Suppressor macrophage treated with lipopolysaccharide for 1 hour (primary cell): ENCODE results near the gene UGCG.
"Not testable (repeated sequence)": the region's sequence is repeated elsewhere in the genome, so short reads cannot be mapped to it uniquely, and the experiment has no call there.

Source experiments
- DNase-seq, 3 donors: peaks; one replicate each; pipeline ENCODE4 v3.0.0-alpha.2; 2020 to 2022

Gene UGCG

DNA sequence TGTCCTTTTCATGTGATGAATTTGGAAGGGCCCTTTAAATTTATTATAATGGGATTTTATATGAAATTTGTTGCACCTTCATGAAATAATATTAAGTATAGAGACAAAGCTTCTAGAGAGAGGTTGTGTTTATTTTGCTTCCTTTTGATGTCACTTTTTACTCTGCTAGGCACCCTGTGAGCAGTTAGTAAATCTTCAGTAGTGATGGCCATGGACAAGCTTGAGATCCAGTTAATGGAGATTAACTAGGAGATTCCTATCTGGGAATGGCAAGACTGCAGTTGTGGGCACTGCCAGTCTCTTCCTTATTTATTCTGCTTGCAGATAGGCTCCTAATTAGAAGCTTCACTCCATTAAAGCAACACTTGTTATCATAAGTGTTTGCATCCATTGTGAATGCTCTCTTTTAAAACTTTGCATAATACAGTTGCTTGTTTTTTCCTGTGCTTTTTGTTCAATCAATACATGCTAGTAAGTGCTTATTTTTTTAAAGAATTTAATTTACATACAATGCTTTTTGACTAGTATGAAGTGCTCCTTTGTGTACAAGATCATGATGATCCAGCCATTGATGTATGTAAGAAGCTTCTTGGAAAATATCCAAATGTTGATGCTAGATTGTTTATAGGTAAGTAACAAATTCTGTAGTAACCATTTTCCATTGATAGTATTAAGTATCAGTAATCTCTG is 25.9 kb downstream of the UGCG start:
- no peak for DNase-seq

DNA sequence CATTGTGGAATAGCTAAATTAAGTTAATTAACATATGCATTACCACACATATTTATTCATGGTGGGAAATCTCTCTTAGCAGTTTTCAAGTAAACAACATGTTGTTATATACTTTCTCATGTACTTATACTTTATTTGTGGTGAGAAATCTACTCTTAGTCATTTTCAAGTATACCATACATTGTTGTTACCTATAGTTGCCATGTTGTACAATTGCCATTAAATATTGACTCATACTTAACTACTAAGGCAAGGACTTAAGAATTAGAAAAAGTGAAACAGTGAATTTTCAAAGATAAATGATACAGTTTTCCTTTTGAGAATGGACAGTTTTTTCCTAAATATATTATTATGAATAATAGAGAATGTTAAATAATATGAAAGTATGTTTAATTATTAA is 27.7 kb downstream of the UGCG start:
- no peak for DNase-seq

DNA sequence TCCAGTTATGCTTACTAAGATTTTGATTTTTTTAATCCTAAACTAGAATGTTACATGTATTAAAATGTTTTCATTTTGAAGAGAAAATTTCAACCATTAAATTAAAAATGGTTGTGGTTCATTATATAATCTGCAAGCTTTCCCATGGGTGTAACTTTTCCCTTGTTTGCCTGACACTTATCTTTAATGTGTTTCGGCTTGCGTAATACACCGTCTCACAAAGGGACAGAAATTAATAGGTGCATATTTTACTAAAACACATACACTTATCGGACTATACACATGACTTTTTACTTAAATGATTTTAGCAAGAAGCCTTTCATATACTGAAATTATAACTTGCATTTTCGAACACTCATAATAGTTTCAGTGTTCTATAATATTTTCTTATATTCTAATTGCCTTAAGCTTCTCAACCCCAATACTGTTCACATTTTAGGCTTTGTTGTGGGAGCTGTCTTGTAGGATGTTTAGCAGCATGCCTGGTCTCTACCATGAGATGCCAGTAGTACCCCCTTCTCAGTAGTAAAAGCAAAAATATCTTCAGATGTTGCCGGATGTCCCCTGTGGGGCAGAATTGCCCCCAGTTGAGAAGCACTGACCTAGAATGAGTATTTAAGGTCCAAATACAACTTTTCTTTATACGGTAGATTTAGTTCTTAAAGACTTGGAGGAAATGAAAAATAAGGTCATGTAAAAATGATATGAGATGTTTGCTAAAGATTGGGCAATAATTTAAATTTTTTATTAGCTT is 28.6 kb downstream of the UGCG start:
- DNase-seq = no peak

DNA sequence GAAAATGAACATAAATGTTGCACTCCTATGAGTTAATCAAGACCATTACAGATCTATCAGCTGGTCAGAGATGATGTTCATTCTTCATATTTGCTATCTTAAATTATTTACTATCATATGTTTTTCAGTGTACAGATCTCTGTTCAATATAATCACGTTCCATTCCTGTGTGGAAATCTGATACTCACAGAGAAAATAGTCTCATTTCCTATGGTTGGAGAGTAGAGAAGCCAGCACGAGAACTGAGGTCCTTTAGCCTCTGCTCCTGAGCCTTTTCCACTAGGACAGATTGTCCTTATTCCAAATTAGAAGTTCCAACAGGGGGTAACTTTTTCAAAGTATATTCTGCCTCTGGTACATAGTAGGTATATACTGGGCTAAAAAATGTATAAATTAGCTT is 29.2 kb downstream of the UGCG start:
- DNase-seq = no peak

DNA sequence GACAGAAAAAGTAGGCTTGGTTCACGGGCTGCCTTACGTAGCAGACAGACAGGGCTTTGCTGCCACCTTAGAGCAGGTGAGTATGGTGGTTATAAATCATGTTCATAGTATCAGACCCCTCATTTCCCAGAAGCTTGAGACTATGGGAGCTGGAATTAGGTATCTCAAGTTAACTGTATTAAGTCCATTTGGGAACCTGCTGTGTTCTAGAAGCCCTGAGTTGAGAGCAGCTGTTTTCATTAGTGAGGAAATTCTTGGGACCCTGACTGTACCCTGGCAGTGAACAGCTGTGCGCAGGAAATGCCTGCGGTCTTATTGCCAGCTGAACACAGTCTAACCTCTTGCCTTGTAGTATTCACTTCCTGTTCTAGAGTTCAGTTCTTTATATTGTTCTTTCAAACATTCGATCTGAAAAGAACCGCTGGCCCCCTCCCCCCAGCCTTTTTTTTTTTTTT is 29.8 kb downstream of the UGCG start:
- DNase-seq = peak; percentile 63 to 75 (median 71)

DNA sequence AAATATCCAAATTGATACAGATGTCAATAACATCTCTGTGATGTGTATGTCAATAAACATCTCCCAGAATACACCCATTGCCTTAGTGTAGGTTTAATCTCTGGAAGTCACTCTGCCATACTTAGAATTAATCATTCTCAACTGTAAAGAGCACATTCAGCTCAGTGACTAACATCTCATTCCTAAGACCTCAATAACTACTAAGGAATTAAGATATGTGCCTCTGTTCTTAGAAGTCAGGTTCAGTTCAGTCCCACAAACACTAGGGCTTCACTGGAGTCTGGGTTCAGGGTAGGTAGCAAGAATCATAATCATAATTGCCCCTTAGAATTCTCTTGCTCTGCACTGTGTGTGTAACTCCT is 31.7 kb downstream of the UGCG start:
- DNase-seq = no peak

DNA sequence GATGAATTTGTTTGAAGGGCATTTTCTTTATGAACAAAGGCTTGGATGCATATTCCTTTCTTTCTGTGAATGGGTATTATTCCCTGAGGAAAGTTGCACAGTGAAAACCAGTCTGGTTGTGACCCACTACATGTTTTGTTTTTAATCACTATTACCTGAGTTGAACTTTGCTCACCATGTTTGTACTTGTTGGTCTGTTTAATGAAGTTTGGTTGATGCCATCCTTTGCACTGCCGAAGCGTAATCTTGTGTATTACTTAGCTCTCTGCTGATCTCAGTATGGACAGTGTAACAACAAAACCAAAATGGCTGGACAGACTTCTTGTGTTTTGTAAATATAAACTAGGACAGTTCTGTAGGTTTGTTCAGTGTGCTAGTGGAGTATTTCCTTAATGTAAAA is 38.1 kb downstream of the UGCG start:
- no peak for DNase-seq

DNA sequence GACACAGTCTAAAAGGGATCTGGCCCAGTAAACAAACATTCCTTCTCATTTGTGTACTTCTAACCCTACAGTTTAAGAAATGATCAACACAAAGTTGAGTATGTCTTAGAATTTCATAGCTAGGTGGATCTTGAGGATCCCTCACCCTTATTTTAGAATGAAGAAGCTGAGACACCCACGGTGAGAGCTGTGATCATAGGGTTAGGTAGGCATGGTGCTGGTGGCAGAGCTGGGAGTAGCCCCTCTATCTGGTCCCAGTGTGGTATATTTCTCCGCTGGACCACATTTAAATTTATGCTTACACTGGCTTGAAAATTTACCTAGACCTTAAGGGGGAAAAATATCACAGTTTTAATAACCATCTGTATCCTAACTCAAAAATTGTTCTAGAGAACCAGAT is 39.8 kb downstream of the UGCG start:
- no peak for DNase-seq

DNA sequence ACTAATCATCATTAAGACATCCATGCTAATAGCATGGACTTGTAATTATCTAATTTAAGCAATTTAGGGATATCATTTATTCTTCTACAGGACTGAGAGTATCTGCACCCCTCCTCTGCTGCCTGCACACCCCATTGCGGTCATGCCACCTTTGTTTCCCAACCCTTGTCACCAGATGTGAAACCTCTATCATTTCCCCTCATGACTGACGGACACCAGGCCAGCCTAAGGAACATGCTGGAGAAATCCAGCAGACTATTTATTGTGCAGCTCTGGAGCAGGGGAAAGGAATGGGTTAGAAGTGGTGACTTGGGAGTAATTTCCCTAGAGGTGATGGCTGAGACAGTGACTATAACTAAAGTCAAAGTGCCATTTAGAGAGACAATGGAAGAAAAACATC is 40.7 kb downstream of the UGCG start:
- peak in 2 of 3 donors; percentile 27 to 31 for DNase-seq

DNA sequence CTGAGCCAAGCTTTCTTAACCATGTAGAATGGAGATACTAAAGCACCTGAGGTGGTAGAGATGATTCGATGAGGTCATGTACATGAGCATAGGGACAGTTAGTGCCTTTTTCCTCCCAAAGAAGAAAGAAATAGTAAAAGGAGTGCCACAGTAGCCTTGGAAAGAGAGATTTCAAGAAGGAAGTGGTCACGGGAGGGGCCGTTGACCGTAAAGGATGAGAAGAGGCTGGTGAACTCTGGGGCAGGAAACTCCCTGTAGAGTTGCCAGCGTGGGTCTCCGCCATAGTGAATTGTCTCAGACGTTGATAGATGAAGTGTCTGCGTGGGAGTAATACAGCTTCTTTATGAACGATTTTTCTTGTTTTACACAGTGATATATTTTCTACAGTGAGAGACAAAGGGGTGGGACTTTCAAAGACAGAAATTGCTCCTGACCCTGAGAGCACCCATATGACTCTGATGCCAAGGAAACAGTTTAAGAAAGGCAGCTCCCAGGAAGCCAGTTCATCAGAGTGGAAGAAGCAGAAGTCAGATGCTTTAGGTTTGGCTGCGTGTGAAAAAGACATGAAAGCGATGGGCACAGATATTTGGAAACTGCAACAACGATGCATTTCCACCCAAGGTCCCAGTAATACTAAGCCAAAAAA is 41.3 kb downstream of the UGCG start:
- peak; percentile 93 to 98 (median 93) for DNase-seq

DNA sequence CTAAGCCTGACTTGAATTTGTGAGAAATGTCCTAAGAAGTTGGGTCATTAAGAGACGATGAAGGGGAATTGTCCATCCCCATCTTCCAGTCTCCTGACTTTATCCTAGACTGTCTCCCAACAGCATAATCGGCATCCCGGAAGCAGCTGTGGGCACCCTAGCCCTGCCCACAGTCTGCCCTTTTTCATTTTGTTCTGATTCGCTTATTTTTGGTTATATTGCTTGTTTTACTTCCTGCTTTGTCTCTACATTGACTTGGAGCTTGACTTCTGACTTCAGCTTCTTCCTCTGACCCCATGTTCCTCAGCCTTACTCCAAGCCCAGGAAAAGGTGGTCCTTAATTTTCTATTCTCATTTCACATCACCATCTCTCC is 41.8 kb downstream of the UGCG start:
- DNase-seq = no peak

DNA sequence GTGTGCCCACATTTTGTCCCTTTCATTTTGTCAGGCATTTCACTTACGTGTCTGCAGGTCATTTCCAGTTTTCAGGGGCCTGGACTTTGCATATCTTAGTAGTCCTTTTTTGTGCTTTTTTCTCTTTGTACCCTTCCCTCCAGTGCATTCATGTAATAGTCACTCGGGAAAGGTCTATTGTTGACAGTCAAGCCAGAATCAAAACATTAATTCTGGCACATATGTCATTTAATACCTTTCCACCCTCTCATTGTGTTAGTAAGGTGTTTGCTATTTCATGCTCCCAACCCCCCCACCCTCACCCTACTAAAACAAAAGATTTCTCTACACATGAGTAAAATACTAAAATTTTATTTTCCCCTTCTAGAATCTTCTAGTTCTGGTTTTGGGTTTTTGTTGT is 42.7 kb downstream of the UGCG start:
- no peak for DNase-seq

DNA sequence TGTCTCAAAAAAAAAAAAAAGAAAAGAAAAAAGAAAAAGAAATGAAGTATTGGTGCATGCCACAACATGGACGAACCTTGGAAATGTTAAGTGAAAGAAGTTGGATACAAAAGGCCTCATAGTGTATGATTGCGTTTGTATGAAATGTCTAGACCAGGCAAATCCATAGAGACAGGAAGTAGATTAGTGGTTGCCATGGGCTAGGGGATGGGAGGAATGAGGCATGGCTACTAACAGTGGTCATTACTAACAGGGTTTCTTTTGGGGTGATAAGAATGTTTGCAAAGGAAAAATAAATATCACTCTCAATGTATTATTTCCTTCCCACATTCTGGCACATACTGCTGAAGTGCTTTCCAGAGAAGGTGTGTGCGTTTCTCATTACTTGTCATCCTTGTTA is 44.1 kb downstream of the UGCG start:
- no peak for DNase-seq

DNA sequence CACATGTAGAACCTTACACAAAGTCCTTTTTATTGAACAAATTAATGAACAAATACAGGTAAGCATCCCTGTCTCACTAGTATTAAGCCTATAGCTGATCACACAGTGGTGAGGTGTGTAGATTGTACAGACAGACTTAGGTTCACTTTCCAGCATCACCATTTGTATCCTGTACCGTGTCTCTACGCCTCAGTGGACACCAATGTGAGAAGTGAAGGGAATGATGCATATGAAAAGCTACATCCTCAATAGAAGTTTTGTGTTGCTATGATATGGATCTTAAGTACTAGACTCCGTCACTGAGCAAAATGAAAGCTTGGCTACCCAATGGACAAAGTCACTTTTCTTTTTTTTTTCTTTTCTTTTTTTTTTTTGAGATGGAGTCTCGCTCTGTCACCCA is 46.6 kb downstream of the UGCG start:
- no peak for DNase-seq

DNA sequence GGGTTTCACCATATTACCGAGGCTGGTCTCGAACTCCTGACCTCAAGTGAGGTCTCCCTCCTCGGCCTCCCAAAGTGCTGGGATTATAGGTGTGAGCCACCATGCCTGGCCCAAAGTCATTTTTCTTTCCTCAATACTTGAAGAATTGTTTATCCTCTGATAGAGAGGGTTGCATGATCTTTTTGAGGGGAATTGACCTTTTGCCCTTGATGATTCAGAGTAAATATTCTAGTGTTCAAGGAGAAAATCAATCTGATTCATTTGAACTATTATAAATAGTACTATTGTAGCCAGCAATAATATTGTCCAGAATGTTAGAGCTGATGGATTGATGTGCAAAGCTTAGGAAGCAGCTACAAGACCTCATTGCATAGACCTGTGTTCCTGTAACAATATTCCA is 47.1 kb downstream of the UGCG start:
- DNase-seq = no peak

DNA sequence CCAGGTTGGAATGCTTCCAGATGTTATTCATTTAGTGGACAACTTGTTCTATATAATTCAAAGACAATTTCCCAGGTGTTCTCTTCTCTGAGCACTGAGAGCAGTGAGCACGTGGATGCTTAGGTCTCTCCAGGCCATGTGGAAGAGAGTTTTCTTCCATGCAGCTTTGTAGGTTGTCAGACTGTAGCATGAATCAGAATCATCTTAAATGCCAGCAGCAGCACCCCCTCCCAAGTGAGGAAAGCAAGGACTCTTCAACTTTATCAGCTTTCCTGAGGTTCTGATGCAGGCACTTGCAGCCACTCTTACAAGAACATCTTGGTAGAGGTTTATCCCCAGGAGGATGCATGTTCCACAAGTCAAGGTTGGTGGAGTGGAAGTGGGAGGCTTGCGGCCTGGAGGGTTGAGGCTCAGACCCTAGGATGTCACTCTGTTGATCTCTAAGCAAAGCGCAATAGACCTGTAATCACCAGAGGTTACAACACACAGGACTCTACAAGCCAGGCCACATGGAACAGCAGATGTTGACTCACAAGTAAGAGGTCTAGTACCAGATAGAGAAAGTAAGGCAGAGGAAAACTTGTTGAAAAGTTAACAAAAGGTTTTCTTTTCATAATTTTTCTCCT is 47.7 kb downstream of the UGCG start:
- peak; percentile 77 to 93 (median 84) for DNase-seq

DNA sequence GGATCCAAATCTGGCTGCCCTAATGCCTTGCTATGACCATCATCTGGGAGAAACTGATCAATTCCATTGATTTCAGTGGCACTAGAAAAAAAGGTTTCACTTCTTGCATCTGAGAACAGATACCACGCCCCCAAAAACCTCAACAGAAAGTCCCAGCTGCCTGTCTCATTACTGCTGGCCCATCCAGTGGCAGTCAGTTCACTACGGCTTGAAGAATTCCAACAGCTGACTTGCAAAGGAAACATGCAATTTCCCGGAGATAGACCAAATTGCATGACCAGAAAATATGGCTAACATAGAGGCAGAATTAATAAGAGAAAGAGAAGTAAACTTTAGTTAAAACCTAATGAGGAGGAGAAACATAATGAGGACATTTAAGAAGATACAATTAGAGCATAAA is 48.6 kb downstream of the UGCG start:
- peak; percentile 87 to 97 (median 92) for DNase-seq

DNA sequence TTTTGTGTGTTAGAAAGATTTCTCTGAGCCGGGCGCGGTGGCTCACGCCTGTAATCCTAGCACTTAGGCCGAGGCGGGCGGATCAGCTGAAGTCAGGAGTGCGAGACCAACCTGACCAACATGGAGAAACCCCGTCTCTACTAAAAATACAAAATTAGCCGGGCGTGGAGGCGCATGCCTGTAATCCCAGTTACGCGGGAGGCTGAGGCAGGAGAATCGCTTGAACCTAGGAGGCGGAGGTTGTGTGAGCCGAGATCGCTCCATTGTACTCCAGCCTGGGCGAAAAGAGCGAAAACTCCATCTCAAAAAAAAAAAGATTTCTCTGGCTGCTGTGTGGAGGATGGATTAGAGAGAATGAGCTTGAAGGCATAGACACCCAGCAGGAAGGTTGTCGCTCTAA is 51.5 kb downstream of the UGCG start:
- DNase-seq = not testable (repeated sequence)

DNA sequence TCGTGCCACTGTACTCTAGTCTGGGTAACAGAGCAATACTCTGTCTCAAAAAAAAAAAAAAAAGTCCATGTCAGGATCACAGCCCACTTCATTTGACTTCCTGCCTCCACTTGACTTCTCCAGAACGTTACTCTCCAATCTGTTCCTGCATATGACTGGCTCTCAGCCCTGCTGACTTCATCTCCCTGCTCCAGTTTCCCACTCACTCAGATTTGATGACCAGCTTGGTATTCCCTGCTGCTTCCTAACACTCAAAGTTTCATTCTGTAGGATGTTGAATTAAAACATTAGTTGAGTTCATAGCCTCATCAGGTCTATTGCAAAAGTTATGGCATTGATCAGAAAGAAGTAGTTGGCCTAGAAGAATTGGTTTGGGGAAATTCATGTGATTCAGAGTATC is 52.3 kb downstream of the UGCG start:
- DNase-seq = peak; percentile 63 to 83 (median 70)

DNA sequence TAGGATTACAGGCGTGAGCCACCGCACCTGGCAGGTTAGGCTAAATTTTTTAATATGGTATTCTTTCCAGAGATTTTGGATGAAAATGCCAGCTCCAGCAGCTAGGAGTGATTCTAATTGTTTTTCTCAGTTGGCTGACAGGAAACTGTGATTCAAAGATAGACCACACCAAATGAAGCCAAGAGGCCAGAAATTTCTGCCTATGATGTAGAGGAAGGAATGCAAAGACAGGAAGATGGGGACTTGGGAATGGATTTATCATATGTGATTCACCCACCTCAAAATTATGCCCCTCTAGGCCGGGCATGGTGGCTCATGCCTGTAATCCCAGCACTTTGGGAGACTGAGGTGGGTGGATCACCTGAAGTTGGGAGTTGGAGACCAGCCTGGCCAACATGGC is 53.3 kb downstream of the UGCG start:
- no peak for DNase-seq

DNA sequence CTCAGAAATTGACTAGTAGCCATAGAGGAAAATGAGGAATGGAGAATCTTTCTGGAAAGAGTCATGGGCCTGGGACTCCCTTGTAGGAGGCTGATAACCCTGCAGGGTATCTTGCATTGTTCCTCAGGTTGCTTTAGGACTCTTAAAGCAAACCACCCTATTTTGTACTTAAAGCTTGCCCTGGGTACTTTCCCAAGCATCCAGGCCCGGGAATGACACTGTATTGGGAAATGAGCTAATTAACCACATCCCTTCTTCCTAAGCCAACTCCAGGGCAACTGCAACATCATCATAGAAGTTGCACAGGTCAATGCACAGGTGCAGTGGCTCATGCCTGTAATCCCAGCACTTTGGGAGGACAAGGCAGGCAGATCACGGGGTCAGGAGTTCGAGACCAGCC is 55.9 kb downstream of the UGCG start:
- peak in 2 of 3 donors; percentile 46 to 60 for DNase-seq

DNA sequence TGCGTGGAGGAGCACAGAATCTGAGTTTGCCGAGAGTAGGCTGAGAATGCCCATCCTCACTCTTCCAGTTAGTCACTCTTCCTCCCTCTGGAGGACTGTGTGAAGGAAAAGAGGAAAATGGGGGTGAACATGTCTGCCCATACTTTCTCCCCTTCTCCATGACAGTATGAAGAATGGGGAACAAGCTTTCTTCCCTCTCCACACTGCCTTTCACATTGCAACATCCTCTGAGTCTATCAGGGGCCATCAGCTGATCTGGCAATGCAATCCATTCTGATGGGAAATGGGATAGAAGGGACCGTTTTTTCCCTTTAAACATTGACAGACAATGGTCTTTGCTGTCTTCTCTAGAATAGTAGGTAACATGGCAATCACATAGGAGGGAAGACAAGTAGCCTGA is 56.8 kb downstream of the UGCG start:
- DNase-seq = peak; percentile 78 to 90 (median 85)

DNA sequence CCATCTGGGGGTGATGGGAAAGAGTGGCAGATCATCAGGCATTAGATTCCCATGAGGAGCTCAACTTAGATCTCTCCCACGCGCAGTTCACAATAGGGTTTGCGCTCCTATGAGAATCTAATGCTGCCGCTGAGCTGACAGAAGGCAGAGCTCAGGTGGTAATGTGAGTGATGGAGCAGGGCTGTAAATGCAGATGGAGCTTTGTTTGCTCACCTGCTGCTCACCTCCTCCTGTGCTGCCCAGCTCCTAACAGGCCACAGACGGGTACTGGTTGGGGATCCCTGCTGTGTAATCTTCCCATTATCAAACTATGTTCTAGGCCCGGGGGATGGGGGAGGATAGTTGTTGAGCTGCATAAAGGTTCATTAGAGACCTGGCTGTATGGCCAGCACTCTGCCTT is 58.4 kb downstream of the UGCG start:
- DNase-seq = no peak
